GM11168 (cell line): Measurements from ENCODE around the gene COX4I1.
"Not testable (repeated sequence)": the region's sequence is repeated elsewhere in the genome, so short reads cannot be mapped to it uniquely, and the experiment has no call there.

ENCODE experiments used
- in situ Hi-C: fragments of 300-500 bp; cut with MboI; formaldehyde crosslinking; loops from one replicate; pipeline ENCODE4 v1.12.0; 2022; ENCODE audit warnings: low sequenced_read_pairs; ENCODE audit not compliant: unreplicated experiment

The COX4I1 gene

GRCh38 chr16:85798283-85798776 lies 1.2 kb upstream of the COX4I1 start:
- in situ Hi-C loops: no loop called here

GRCh38 chr16:85798901-85799496 lies 496 bp upstream of the COX4I1 start:
- in situ Hi-C loops: no loop called here

DNA sequence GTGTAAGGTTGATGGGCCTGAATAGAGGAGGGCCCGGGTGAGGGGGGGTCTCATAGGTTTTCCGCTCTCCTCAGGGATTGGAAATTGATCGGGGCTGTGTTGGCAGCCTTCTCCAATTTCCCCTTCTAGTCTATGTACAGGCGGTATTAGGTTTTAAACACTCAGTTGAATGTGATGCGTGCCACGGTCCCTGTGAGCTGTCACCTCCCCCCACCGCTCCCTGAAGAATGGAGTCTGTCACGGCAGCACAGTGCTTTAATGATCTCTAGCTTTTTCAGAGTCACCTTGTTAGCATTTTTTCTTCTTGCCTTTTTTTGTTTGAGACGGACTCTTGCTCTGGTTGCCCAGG lies 800 bp downstream of the COX4I1 start:
- in situ Hi-C loops: no loop called here

DNA sequence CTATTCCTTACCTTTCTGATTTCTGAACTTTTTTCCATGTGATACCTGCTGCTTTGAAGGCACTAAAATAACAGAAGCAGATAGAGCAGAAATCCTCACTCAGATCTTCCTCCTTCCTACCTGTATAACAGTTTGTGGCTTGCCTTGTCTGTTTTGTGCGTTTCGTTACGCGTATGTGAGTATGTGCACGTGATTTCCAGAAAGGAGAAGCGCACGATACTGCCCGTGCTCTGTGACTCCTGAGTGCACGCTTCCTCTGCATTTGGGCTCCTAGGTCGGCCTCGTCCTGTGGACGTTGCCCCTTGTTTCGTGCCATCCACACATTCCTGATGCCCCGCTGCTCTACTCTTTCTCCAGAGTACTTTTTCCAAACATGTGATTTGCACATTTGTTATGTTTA lies 4.1 kb downstream of the COX4I1 start:
- in situ Hi-C loops: no loop called here

- in situ Hi-C loops: no loop called here
These were observed 6.0 kb downstream of the COX4I1 start for GRCh38 chr16:85805442-85806045.

DNA sequence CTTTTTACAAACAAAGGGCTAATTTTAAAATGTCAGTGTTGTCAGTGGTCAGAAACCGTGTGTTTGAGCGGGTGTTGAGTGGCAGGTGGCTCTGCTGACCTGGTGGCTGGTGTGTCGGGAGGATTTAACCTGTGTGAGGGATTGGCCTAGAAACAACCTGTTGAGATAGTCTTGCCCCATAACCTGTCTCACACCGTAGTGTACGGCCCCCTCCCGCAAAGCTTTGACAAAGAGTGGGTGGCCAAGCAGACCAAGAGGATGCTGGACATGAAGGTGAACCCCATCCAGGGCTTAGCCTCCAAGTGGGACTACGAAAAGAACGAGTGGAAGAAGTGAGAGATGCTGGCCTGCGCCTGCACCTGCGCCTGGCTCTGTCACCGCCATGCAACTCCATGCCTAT lies 7.0 kb downstream of the COX4I1 start:
- in situ Hi-C loops: no loop called here

DNA sequence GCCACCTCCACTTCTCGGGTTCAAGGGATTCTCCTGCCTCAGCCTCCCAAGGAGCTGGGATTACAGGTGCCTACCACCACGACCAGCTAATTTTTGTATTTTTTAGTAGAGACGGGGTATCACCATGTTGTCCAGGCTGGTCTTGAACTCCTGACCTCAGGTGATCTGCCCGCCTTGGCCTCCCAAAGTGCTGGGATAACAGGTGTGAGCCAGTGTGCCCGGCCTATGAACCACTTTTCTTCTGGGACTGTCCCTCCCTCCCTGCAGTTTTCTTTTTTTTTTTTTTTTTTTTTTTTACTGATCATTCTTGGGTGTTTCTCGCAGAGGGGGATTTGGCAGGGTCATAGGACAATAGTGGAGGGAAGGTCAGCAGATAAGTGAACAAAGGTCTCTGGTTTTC lies 7.8 kb downstream of the COX4I1 start:
- in situ Hi-C loops: not testable (repeated sequence)

DNA sequence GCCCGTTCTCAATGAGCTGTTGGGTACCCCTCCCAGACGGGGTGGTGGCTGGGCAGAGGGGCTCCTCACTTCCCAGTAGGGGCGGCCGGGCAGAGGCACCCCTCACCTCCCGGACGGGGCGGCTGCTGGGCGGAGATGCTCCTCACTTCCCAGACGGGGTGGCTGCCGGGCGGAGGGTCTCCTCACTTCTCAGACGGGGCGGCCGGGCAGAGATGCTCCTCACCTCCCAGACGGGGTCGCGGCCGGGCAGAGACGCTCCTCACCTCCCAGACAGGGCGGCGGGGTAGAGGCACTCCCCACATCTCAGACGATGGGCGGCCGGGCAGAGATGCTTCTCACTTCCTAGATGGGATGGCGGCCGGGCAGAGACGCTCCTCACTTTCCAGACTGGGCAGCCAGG lies 8.6 kb downstream of the COX4I1 start:
- in situ Hi-C loops: not testable (repeated sequence)

- in situ Hi-C loops: no loop called here
These were observed 9.4 kb downstream of the COX4I1 start for GRCh38 chr16:85808926-85809325.

GRCh38 chr16:85809645-85810044 lies 10.2 kb downstream of the COX4I1 start:
- in situ Hi-C loops: no loop called here

GRCh38 chr16:85810097-85810741 lies 10.7 kb downstream of the COX4I1 start:
- in situ Hi-C loops: no loop called here

GRCh38 chr16:85810742-85811115 lies 11.2 kb downstream of the COX4I1 start:
- in situ Hi-C loops: no loop called here

DNA sequence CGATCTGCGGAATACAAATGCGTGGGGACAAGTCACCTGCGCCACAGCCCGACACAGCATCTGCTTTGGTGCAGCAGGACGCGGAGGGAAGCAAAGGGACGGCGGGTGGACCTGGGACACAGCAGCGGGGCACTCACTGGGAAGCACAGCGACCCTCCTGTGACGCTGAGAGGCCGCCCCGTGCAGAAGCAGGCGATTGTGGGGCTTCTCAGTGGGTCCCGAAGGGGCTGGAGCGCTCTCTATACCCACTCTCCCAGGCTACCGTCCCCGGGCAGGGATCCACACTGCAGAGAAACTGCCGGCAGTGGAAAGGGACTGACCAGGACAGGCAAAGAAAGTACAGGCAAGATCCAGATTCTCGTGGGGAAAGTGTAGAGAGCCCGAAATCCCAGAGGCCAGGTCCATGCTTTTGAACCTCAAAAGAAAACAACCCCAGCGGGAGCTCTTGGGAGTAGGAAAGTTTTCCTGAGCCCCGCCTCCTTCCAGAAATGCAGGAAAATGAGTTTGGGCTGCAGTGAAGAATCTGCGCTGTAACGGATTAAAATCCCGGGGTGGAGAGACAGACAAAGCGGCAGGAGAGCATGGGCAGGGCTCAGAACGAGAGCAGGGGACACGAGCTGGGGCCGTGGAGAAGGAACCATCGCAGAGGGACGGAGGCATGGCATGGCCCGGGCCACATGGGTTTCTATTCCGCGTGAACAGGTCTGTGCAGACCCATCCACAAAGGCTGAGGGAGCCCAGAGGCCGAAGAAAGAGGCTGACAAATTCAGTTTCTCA lies 12.7 kb downstream of the COX4I1 start:
- in situ Hi-C loops: no loop called here

GRCh38 chr16:85812811-85813700 lies 13.6 kb downstream of the COX4I1 start:
- in situ Hi-C loops: no loop called here

DNA sequence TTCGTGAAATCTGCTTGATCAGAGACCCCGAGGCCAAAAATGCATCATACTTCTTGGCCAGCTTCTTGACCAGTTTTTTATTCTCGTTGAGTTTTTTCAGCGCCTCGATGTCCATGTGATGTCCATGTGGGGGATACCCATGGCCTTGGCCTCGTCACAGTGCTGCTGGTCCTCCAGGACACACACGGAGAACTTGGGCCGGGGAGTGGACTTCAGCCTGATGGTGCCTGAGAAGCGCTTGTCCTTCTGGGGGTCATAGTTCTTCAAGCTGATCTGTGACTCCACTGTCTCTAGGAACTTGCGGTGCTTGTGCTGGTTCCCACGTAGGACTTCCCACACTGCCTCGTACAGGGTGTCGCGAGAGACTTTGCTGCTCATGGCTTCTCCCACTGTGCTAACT lies 16.7 kb downstream of the COX4I1 start:
- in situ Hi-C loops: no loop called here

DNA sequence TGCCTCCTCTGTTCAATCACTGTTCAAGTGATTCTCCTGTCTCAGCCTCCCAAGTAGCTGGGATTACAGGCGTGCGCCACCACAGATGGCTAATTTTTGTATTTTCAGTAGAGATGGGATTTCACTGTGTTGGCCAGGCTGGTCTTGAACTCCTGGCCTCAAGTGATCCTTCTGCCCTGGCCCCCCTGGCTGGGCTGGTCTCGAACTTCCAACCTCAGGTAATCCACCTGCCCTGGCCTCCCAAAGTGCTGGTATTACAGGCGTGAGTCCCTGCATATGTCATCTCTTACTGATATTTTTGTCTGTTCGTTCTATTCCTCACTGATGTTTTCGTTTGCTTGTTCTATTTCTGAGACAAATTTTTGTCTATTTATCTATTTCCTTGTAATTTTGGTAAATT lies 17.7 kb downstream of the COX4I1 start:
- in situ Hi-C loops: not testable (repeated sequence)

- in situ Hi-C loops: no loop called here
These were observed 19.8 kb downstream of the COX4I1 start for GRCh38 chr16:85819245-85819644.

DNA sequence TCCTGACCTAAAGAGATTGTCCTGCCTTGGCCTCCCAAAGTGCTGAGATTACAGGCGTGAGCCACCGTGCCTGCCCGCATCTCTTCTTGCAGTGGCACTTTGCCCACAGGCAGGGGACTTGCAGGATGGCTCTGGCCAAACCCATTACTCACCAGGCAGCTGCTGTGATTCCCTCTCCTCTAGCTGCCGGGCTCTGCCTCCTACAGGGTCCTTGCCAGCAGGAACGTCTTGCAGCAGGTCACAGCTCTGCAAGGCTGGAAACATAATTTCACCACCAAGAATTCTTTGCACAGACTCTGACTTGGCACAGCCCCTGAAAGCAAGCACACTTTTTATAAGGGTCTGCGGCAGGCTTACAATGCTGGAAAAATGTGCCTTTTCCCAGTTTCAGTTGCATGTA lies 20.3 kb downstream of the COX4I1 start:
- in situ Hi-C loops: loop anchor here (5.0 to 10.0 kb wide), 3 partner anchors 73 to 198 kb away; no protein-coding TSS in a partner anchor

DNA sequence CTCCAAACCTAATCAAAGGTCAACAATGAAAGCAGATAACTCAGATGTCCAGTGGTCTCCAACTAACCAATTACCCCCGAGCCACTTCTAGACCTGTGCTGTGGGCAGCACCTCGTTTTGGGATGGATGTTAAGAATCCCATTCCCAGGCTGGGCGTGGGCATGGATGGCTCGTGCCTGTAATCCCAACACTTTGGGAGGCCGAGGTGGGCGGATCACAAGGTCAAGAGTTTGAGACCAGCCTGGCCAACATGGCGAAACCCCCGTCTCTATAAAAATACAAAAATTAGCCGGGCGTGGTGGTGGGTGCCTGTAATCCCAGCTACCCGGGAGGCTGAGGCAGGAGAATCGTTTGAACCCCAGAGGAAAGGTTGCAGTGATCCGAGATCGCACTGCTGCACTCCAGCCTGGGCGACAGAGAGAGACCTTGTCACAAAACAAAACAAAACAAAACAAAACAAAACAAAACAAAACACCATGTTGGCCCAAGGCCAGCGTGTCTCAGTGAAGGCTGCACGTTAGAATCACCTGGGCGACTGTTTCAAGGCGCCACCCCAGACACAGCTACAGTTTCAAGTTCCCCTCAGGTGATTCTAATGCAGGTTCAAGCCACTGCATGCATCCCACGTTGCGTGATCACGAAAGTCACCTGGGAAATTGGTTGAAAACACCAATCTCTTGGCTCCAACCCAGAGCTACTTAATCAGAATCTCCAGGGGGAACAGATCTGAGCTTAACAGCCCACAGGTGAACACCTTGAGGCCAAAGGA lies 21.3 kb downstream of the COX4I1 start:
- in situ Hi-C loops: loop anchor here (5.0 to 10.0 kb wide), 3 partner anchors 72 to 197 kb away; no protein-coding TSS in a partner anchor
